GM23338 (cell line): ENCODE results near the gene ANKRD63. TPM values are rescaled to one million over a fixed set of nuclear protein-coding genes. Genes with fewer than 3 reads are reported as not detected.

Experiments used
- ATAC-seq: fragments of 200-7000 bp; cut with Tn5 transposase; 3 replicates; pipeline ENCODE4 v1.9.1; 2020
- DNase-seq: peaks from one replicate; pipeline ENCODE4 v3.0.0-alpha.2; 2015; ENCODE audit warnings: low spot score
- H2AFZ ChIP-seq: fragments of 200-600 bp; sonication (generic); 2 replicates; pipeline ENCODE4 v1.8.0; 2016; ENCODE audit warnings: antibody characterized with exemption, mild to moderate bottlenecking, moderate library complexity
- H3F3A ChIP-seq: fragments of 200-600 bp; sonication (generic); replicated peaks from 2 replicates; pipeline ENCODE4 v1.8.0; 2017; ENCODE audit warnings: antibody characterized with exemption, mixed run types, low read depth
- H3K27ac ChIP-seq: fragments of 200-600 bp; sonication (generic); 2 replicates; pipeline ENCODE4 v1.6.1; 2016; ENCODE audit warnings: low read depth
- H3K27me3 ChIP-seq: fragments of 200-600 bp; sonication (generic); 2 replicates; pipeline ENCODE4 v1.8.0; 2016; ENCODE audit warnings: mild to moderate bottlenecking, mixed run types, moderate library complexity; ENCODE audit not compliant: insufficient read depth
- H3K36me3 ChIP-seq: fragments of 200-600 bp; sonication (generic); 2 replicates; pipeline ENCODE4 v1.8.0; 2016; ENCODE audit warnings: mild to moderate bottlenecking; ENCODE audit not compliant: insufficient read depth
- H3K4me1 ChIP-seq: fragments of 200-600 bp; sonication (generic); 2 replicates; pipeline ENCODE4 v1.8.0; 2016; ENCODE audit warnings: mild to moderate bottlenecking, moderate library complexity; ENCODE audit not compliant: insufficient read depth
- H3K4me2 ChIP-seq: fragments of 200-600 bp; sonication (generic); 2 replicates; pipeline ENCODE4 v1.7.1; 2017; ENCODE audit warnings: mixed run types
- H3K4me3 ChIP-seq: fragments of 200-600 bp; sonication (generic); 2 replicates; pipeline ENCODE4 v1.6.1; 2016; ENCODE audit warnings: mixed run types
- H3K79me2 ChIP-seq: fragments of 200-600 bp; sonication (generic); replicated peaks from 2 replicates; pipeline ENCODE4 v1.8.0; 2017; ENCODE audit warnings: mild to moderate bottlenecking; ENCODE audit not compliant: insufficient read depth
- H3K9me2 ChIP-seq: fragments of 200-600 bp; sonication (generic); 2 replicates; pipeline ENCODE4 v1.8.0; 2017; ENCODE audit not compliant: insufficient read depth
- H4K20me1 ChIP-seq: fragments of 200-600 bp; sonication (generic); replicated peaks from 2 replicates; pipeline ENCODE4 v1.8.0; 2017; ENCODE audit warnings: mild to moderate bottlenecking; ENCODE audit not compliant: insufficient read depth
- H3K27ac Mint-ChIP-seq: 2 replicates; pipeline ENCODE4 v1.8.0; 2020; ENCODE audit warnings: inconsistent platforms, mild to moderate bottlenecking, moderate library complexity, mixed read lengths
- H3K27me3 Mint-ChIP-seq: 3 replicates; pipeline ENCODE4 v1.8.0; 2022; ENCODE audit warnings: low read depth, mild to moderate bottlenecking, moderate library complexity, mixed read lengths, inconsistent platforms; ENCODE audit not compliant: insufficient read depth, poor library complexity
- H3K36me3 Mint-ChIP-seq: 3 replicates; pipeline ENCODE4 v1.8.0; 2021; ENCODE audit warnings: low read depth, mild to moderate bottlenecking, inconsistent platforms, moderate library complexity, mixed read lengths
- H3K4me1 Mint-ChIP-seq: 3 replicates; pipeline ENCODE4 v1.8.0; 2020; ENCODE audit warnings: mild to moderate bottlenecking, inconsistent platforms, mixed read lengths
- H3K4me3 Mint-ChIP-seq: 3 replicates; pipeline ENCODE4 v1.8.0; 2021; ENCODE audit warnings: moderate library complexity, mild to moderate bottlenecking, inconsistent platforms, mixed read lengths
- H3K9me3 Mint-ChIP-seq: 3 replicates; pipeline ENCODE4 v1.8.0; 2020; ENCODE audit warnings: moderate library complexity, mild to moderate bottlenecking, inconsistent platforms, mixed read lengths
- CREB1 ChIP-seq: fragments of 250-450 bp; sonication (Bioruptor Pico); IDR thresholded peaks from 2 replicates; pipeline ENCODE4 v1.5.0; 2020; ENCODE audit warnings: low read depth, mild to moderate bottlenecking, moderate library complexity
- EZH2phosphoT487 ChIP-seq: fragments of 200-600 bp; sonication (generic); IDR thresholded peaks from one replicate; pipeline ENCODE4 v1.8.1; 2018; ENCODE audit warnings: antibody characterized with exemption; ENCODE audit not compliant: unreplicated experiment
- NANOG ChIP-seq: IDR thresholded peaks from 2 replicates; pipeline ENCODE4 v1.6.1; 2016; ENCODE audit warnings: antibody characterized with exemption, borderline replicate concordance
- POLR2AphosphoS5 ChIP-seq: IDR thresholded peaks from 2 replicates; pipeline ENCODE4 v1.6.1; 2016; ENCODE audit warnings: antibody characterized with exemption, low read depth
- ZNF114 ChIP-seq: fragments of 250-450 bp; sonication (Bioruptor Pico); IDR thresholded peaks from 2 replicates; pipeline ENCODE4 v1.5.0; 2020; ENCODE audit warnings: mild to moderate bottlenecking, moderate library complexity
- ZNF331 ChIP-seq: fragments of 250-450 bp; sonication (Bioruptor Pico); IDR thresholded peaks from 2 replicates; pipeline ENCODE4 v1.5.0; 2020; ENCODE audit warnings: low read depth, mild to moderate bottlenecking, moderate library complexity
- polyA plus RNA-seq: library from polyadenylated mRNA; unstranded; fragments of >200 nt; fragmentation: Nextera tagmentation; extraction: Ambion mirVana; gene quantifications from 2 replicates; pipeline ENCODE4 v1.2.1, GENCODE V29; 2016
- total RNA-seq: library from RNA; depleted of rRNA; stranded (reverse); fragments of >200 nt; shearing (Covaris generic); gene quantifications from 2 replicates; pipeline ENCODE4 v1.2.3, GENCODE V29; 2014
- TF ChIP-seq, protein P1 (sequence below): IDR thresholded peaks from 2 replicates; pipeline ENCODE4 v1.6.1; 2016; ENCODE audit warnings: antibody characterized with exemption
- TF ChIP-seq, protein P2 (sequence below), 2 experiments: fragments of 200-600 bp in 1 of 2; sonication (generic) in 1 of 2; conservative IDR thresholded peaks; 2 replicates each; pipeline versions ENCODE4 v1.5.1 to v1.6.1; 2016 to 2017; ENCODE audit warnings: antibody characterized with exemption in 2 of 2, low read depth in 2 of 2, mild to moderate bottlenecking in 2 of 2, moderate library complexity in 1 of 2

Gene ANKRD63
- total and polyA plus RNA-seq, 2 experiments from 2014 or later: 0.59 TPM; not detected in 1

DNA sequence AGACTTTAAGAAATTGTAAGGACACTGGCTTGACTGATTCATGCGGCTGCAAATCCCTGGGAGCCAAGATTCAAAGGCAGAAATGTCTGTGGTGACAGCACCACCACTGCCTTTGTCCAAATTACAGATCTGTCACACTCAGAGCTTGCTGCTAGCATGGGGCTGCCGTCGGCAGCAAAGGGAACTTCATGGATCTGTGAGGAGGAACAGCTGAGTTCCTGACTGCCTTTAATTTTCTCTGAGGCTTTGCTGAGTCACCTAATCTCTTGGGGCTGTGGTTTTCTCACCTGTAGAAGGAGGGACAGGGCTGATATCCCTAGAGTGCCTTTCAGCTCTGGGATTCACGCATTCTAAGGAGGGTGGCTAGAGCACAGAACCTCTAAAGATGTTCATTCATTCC, 48.1 kb downstream of the ANKRD63 start:
- Mint-ChIP-seq H3K4me3 (no peak overlapping the region), H3K27me3 (peaks cover 13% of the 10 kb centered on the region), H3K36me3 (peaks cover under 1% of the 10 kb centered on the region; the same call in 1 of the 3 replicates), H3K9me3 (no peaks in the 10 kb centered on the region), H3K27ac (no peak overlapping the region; the same call in 1 of the 2 replicates), H3K4me1 (peaks cover 24% of the 10 kb centered on the region)
- ATAC-seq (no peak), DNase-seq (no peak)
- Histone ChIP-seq H3K36me3 (peaks cover 4% of the 10 kb centered on the region), H3F3A (peaks cover 24% of the 10 kb centered on the region; the same call in 1 of the 2 replicates), H4K20me1 (no peaks in the 10 kb centered on the region), H3K27me3 (peaks cover 8% of the 10 kb centered on the region; the same call in 1 of the 2 replicates), H2AFZ (no peak overlapping the region), H3K27ac (0 out of 2 replicates have a peak overlapping the region, but pooled peaks have one; percentile 27), H3K4me1 (peaks cover 14% of the 10 kb centered on the region), H3K4me3 (no peak overlapping the region), H3K9me2 (no peaks in the 10 kb centered on the region), H3K79me2 (0 out of 2 replicates have a peak, but pooled peaks cover 3% of the 10 kb centered on the region), H3K4me2 (no peak overlapping the region)
- TF ChIP-seq ZNF331 (CRISPR knock-in tag) (no peak), EZH2phosphoT487 (no peak), NANOG (no peak), ZNF114 (CRISPR knock-in tag) (no peak), POLR2AphosphoS5 (no peak)
- TF ChIP-seq, protein P1, sequence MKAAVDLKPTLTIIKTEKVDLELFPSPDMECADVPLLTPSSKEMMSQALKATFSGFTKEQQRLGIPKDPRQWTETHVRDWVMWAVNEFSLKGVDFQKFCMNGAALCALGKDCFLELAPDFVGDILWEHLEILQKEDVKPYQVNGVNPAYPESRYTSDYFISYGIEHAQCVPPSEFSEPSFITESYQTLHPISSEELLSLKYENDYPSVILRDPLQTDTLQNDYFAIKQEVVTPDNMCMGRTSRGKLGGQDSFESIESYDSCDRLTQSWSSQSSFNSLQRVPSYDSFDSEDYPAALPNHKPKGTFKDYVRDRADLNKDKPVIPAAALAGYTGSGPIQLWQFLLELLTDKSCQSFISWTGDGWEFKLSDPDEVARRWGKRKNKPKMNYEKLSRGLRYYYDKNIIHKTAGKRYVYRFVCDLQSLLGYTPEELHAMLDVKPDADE: no peak
- TF ChIP-seq, protein P2, sequence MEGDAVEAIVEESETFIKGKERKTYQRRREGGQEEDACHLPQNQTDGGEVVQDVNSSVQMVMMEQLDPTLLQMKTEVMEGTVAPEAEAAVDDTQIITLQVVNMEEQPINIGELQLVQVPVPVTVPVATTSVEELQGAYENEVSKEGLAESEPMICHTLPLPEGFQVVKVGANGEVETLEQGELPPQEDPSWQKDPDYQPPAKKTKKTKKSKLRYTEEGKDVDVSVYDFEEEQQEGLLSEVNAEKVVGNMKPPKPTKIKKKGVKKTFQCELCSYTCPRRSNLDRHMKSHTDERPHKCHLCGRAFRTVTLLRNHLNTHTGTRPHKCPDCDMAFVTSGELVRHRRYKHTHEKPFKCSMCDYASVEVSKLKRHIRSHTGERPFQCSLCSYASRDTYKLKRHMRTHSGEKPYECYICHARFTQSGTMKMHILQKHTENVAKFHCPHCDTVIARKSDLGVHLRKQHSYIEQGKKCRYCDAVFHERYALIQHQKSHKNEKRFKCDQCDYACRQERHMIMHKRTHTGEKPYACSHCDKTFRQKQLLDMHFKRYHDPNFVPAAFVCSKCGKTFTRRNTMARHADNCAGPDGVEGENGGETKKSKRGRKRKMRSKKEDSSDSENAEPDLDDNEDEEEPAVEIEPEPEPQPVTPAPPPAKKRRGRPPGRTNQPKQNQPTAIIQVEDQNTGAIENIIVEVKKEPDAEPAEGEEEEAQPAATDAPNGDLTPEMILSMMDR (conservative IDR thresholded peaks at IDR 0.05; ENCODE audit: low read depth in 2 of 2): no peak

DNA sequence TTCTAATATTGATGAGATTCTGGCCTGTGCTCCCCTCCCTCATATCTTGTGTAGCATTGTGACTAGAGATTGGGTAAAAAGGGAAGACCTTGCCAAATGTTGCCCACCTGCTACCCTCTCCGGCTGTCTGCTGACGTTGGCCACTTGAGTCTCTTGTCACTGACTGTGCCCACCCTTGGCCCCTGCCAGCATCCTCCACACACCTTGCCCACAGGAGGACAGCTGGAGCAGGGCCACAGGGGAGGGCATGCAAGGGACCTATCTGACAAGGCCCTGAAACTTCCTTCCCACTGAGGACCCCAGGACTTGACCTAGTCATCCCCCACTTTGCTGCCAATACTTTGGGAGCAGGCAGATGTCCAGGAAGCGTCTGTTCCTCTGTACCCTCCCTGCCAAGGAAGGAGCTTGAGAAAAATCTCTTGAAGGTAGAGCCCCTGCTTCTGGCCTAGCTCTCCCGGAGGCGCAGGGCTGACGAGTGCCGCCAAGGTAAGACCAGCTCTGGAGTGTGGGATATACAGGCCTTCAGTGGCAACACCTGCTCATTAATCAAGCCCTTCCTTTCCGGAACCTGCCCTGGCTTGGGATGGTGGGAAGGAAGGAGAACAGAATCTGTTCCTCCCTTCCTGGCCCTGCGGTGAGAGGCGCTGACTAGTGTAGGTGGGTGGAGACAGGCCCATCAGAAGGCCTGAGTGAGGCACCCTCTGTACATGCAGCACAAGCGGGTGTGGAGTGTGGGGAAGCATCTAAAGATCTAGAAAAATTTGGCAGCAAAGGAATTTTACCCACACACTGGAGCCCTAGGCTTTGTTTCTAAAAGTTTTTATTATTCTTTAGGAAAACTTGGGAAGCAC, 48.9 kb downstream of the ANKRD63 start:
- Mint-ChIP-seq H3K4me1 (peaks cover 18% of the 10 kb centered on the region), H3K27me3 (peaks cover 13% of the 10 kb centered on the region), H3K36me3 (peaks cover 3% of the 10 kb centered on the region; the same call in 1 of the 3 replicates), H3K27ac (peak overlapping the region; percentile 81), H3K9me3 (no peaks in the 10 kb centered on the region), H3K4me3 (no peak overlapping the region)
- Histone ChIP-seq H3K27me3 (peaks cover 8% of the 10 kb centered on the region; the same call in 1 of the 2 replicates), H3K27ac (peak overlapping the region; percentile 45; the same call in 1 of the 2 replicates), H3K79me2 (0 out of 2 replicates have a peak, but pooled peaks cover 3% of the 10 kb centered on the region), H3K4me2 (no peak overlapping the region), H3K4me1 (peaks cover 7% of the 10 kb centered on the region), H3F3A (peaks cover 21% of the 10 kb centered on the region; the same call in 1 of the 2 replicates), H3K4me3 (no peak overlapping the region), H4K20me1 (no peaks in the 10 kb centered on the region), H2AFZ (no peak overlapping the region), H3K36me3 (peaks cover 8% of the 10 kb centered on the region), H3K9me2 (no peaks in the 10 kb centered on the region)
- ATAC-seq (no peak), DNase-seq (no peak)
- TF ChIP-seq POLR2AphosphoS5 (no peak), NANOG (no peak), EZH2phosphoT487 (no peak), CREB1 (CRISPR knock-in tag) (no peak), ZNF331 (CRISPR knock-in tag) (no peak)
- TF ChIP-seq, protein P1: no peak
